Suppressor macrophage (primary cell): ENCODE measurements around the gene ATXN2L.
"Not testable (repeated sequence)": the region's sequence is repeated elsewhere in the genome, so short reads cannot be mapped to it uniquely, and the experiment has no call there.

Source experiments
- DNase-seq, 4 experiments: peaks; one replicate each; pipeline ENCODE4 v3.0.0-alpha.2; 2020 to 2022
- total RNA-seq, 17 experiments: gene quantifications; one replicate each; lab custom pipeline; 2026; ENCODE audit warnings: mixed read lengths in 6 of 17, inconsistent platforms in 3 of 17; lab: John Stamatoyannopoulos, UW

The ATXN2L gene
- 19.4 to 145 (median 53.1) reads per million in 17 experiments for total RNA-seq

GRCh38 chr16:28822520-28823290 is at the start of gene ATXN2L:
Gene ATXN2L, plus strand, starts transcription at chr16:28822999. Its CDS starts 261 bp downstream, at chr16:28823260.
- peak; percentile 98 to 100 (median 100) for DNase-seq

- DNase-seq = not testable (repeated sequence)
Measured at GRCh38 chr16:28781697-28782096, 41.1 kb upstream of the ATXN2L start.

- not testable (repeated sequence) for DNase-seq
Measured at GRCh38 chr16:28782357-28782756, 40.4 kb upstream of the ATXN2L start.

GRCh38 chr16:28802235-28803019 is 20.4 kb upstream of the ATXN2L start:
- DNase-seq = peak in 2 of 4 experiments; percentile 86 to 88

- DNase-seq = not testable (repeated sequence)
Measured at GRCh38 chr16:28807445-28808120, 15.2 kb upstream of the ATXN2L start.

- peak; percentile 7 to 46 (median 28) for DNase-seq
Measured at GRCh38 chr16:28820016-28820415, 2.8 kb upstream of the ATXN2L start.

- not testable (repeated sequence) for DNase-seq
Measured at GRCh38 chr16:28820546-28820945, 2.3 kb upstream of the ATXN2L start.

- DNase-seq = no peak
Measured at GRCh38 chr16:28821874-28822519, 802 bp upstream of the ATXN2L start.

- no peak for DNase-seq
Measured at GRCh38 chr16:28823291-28823872, 583 bp downstream of the ATXN2L start.

- DNase-seq = peak; percentile 95 to 98 (median 98)
Measured at GRCh38 chr16:28823873-28824716, 1.3 kb downstream of the ATXN2L start.

GRCh38 chr16:28824717-28824973 is 1.8 kb downstream of the ATXN2L start:
- DNase-seq = no peak

- DNase-seq = no peak
Measured at GRCh38 chr16:28826141-28826540, 3.3 kb downstream of the ATXN2L start.

- no peak for DNase-seq
Measured at GRCh38 chr16:28829747-28830146, 6.9 kb downstream of the ATXN2L start.

GRCh38 chr16:28830531-28830930 is 7.7 kb downstream of the ATXN2L start:
- DNase-seq = no peak

GRCh38 chr16:28834349-28834748 is 11.6 kb downstream of the ATXN2L start:
- DNase-seq = no peak

- DNase-seq = no peak
Measured at GRCh38 chr16:28834873-28835863, 12.4 kb downstream of the ATXN2L start.

GRCh38 chr16:28835864-28836760 is 13.3 kb downstream of the ATXN2L start:
- DNase-seq = no peak

- DNase-seq = no peak
Measured at GRCh38 chr16:28836761-28837064, 13.9 kb downstream of the ATXN2L start.
